Measurements from ENCODE around the gene ACBD6. TPM values are rescaled to one million over a fixed set of nuclear protein-coding genes. Genes with fewer than 3 reads are reported as not detected.

ACBD6 gene
- total and polyA plus RNA-seq, 4 donors = 34.9 to 76.1 (median 68.3) TPM

- H3K4me1 ChIP-seq (ENCODE audit: control insufficient read depth, insufficient read depth, low read length) = peaks cover 7% of the 10 kb centered on the region
- no peak for DNase-seq (ENCODE audit: low read depth in 4 of 6, low spot score in 6 of 6)
- no peak overlapping the region for H3K27ac ChIP-seq (ENCODE audit: low read depth, low read length)
- no peaks in the 10 kb centered on the region for H3K9me3 ChIP-seq (ENCODE audit: control insufficient read depth, insufficient read depth, low read length)
- 100% methylated on average over 1 of the region's 2 CpGs for WGBS (ENCODE audit: insufficient coverage)
- H3K27me3 ChIP-seq (ENCODE audit: control insufficient read depth, insufficient read depth, low read length) = no peaks in the 10 kb centered on the region
- peaks cover 24% of the 10 kb centered on the region for H3K36me3 ChIP-seq (ENCODE audit: control insufficient read depth, insufficient read depth, low read length)
- no peak overlapping the region for H3K4me3 ChIP-seq (ENCODE audit: low read depth, low read length)
These were observed 229.3 kb downstream of the ACBD6 start for GRCh38 chr1:180273066-180273465.

- peaks cover 24% of the 10 kb centered on the region for H3K36me3 ChIP-seq (ENCODE audit: control insufficient read depth, insufficient read depth, low read length)
- H3K4me1 ChIP-seq (ENCODE audit: control insufficient read depth, insufficient read depth, low read length) = peaks cover 10% of the 10 kb centered on the region
- no peaks in the 10 kb centered on the region for H3K9me3 ChIP-seq (ENCODE audit: control insufficient read depth, insufficient read depth, low read length)
- H3K27me3 ChIP-seq (ENCODE audit: control insufficient read depth, insufficient read depth, low read length) = no peaks in the 10 kb centered on the region
- 100% methylated on average over 1 of the region's 4 CpGs for WGBS (ENCODE audit: insufficient coverage)
- H3K4me3 ChIP-seq (ENCODE audit: low read depth, low read length) = no peak overlapping the region
- no peak for DNase-seq (ENCODE audit: low read depth in 4 of 6, low spot score in 6 of 6)
- H3K27ac ChIP-seq (ENCODE audit: low read depth, low read length) = no peak overlapping the region
These were observed 230.0 kb downstream of the ACBD6 start for GRCh38 chr1:180272395-180272794.

- H3K27ac ChIP-seq (ENCODE audit: low read depth, low read length) = no peak overlapping the region
- 71% methylated on average over 23 of the region's 23 CpGs for WGBS (ENCODE audit: insufficient coverage)
- H3K36me3 ChIP-seq (ENCODE audit: control insufficient read depth, insufficient read depth, low read length) = peaks cover 24% of the 10 kb centered on the region
- DNase-seq (ENCODE audit: low read depth in 4 of 6, low spot score in 6 of 6) = no peak
- H3K27me3 ChIP-seq (ENCODE audit: control insufficient read depth, insufficient read depth, low read length) = no peaks in the 10 kb centered on the region
- no peak overlapping the region for H3K4me3 ChIP-seq (ENCODE audit: low read depth, low read length)
- peaks cover 17% of the 10 kb centered on the region for H3K4me1 ChIP-seq (ENCODE audit: control insufficient read depth, insufficient read depth, low read length)
- no peaks in the 10 kb centered on the region for H3K9me3 ChIP-seq (ENCODE audit: control insufficient read depth, insufficient read depth, low read length)
These were observed 230.8 kb downstream of the ACBD6 start for GRCh38 chr1:180271272-180272255.

GRCh38 chr1:180270530-180271271, 231.7 kb downstream of the ACBD6 start:
- 80% methylated on average over 8 of the region's 8 CpGs for WGBS (ENCODE audit: insufficient coverage)
- H3K27ac ChIP-seq (ENCODE audit: low read depth, low read length) = no peak overlapping the region
- H3K36me3 ChIP-seq (ENCODE audit: control insufficient read depth, insufficient read depth, low read length) = peaks cover 24% of the 10 kb centered on the region
- H3K9me3 ChIP-seq (ENCODE audit: control insufficient read depth, insufficient read depth, low read length) = no peaks in the 10 kb centered on the region
- no peaks in the 10 kb centered on the region for H3K27me3 ChIP-seq (ENCODE audit: control insufficient read depth, insufficient read depth, low read length)
- no peak overlapping the region for H3K4me3 ChIP-seq (ENCODE audit: low read depth, low read length)
- peaks cover 23% of the 10 kb centered on the region for H3K4me1 ChIP-seq (ENCODE audit: control insufficient read depth, insufficient read depth, low read length)
- DNase-seq (ENCODE audit: low read depth in 4 of 6, low spot score in 6 of 6) = no peak

GRCh38 chr1:180269645-180270529, 232.5 kb downstream of the ACBD6 start:
- WGBS (ENCODE audit: insufficient coverage) = 73% methylated on average over 12 of the region's 14 CpGs
- Histone ChIP-seq H3K27ac (ENCODE audit: low read depth, low read length) (no peak overlapping the region), H3K4me1 (ENCODE audit: control insufficient read depth, insufficient read depth, low read length) (peaks cover 26% of the 10 kb centered on the region), H3K27me3 (ENCODE audit: control insufficient read depth, insufficient read depth, low read length) (no peaks in the 10 kb centered on the region), H3K36me3 (ENCODE audit: control insufficient read depth, insufficient read depth, low read length) (peaks cover 24% of the 10 kb centered on the region), H3K9me3 (ENCODE audit: control insufficient read depth, insufficient read depth, low read length) (no peaks in the 10 kb centered on the region), H3K4me3 (ENCODE audit: low read depth, low read length) (no peak overlapping the region)
- DNase-seq (ENCODE audit: low read depth in 4 of 6, low spot score in 6 of 6) = no peak

- Histone ChIP-seq H3K27ac (ENCODE audit: low read depth, low read length) (no peak overlapping the region), H3K4me1 (ENCODE audit: control insufficient read depth, insufficient read depth, low read length) (peaks cover 26% of the 10 kb centered on the region), H3K27me3 (ENCODE audit: control insufficient read depth, insufficient read depth, low read length) (no peaks in the 10 kb centered on the region), H3K36me3 (ENCODE audit: control insufficient read depth, insufficient read depth, low read length) (peaks cover 17% of the 10 kb centered on the region), H3K9me3 (ENCODE audit: control insufficient read depth, insufficient read depth, low read length) (no peaks in the 10 kb centered on the region), H3K4me3 (ENCODE audit: low read depth, low read length) (no peak overlapping the region)
- WGBS (ENCODE audit: insufficient coverage) = 26% methylated on average over 7 of the region's 9 CpGs
- peak in 1 of 6 donors; percentile 67 for DNase-seq (ENCODE audit: low read depth in 4 of 6, low spot score in 6 of 6)
These were observed 233.8 kb downstream of the ACBD6 start for GRCh38 chr1:180268556-180269075.

GRCh38 chr1:180267761-180268555, 234.4 kb downstream of the ACBD6 start:
- H3K4me3 ChIP-seq (ENCODE audit: low read depth, low read length) = no peak overlapping the region

GRCh38 chr1:180267211-180267561, 235.2 kb downstream of the ACBD6 start:
- WGBS (ENCODE audit: insufficient coverage) = 94% methylated on average over 12 of the region's 12 CpGs

More at GRCh38 chr1:180267761-180268555, 234.4 kb downstream of the ACBD6 start:
- peak in 1 of 6 donors; percentile 15 for DNase-seq (ENCODE audit: low read depth in 4 of 6, low spot score in 6 of 6)
- Histone ChIP-seq H3K27ac (ENCODE audit: low read depth, low read length) (no peak overlapping the region), H3K9me3 (ENCODE audit: control insufficient read depth, insufficient read depth, low read length) (no peaks in the 10 kb centered on the region), H3K4me1 (ENCODE audit: control insufficient read depth, insufficient read depth, low read length) (peaks cover 26% of the 10 kb centered on the region), H3K36me3 (ENCODE audit: control insufficient read depth, insufficient read depth, low read length) (peaks cover 14% of the 10 kb centered on the region), H3K27me3 (ENCODE audit: control insufficient read depth, insufficient read depth, low read length) (no peaks in the 10 kb centered on the region)
- 84% methylated on average over 5 of the region's 5 CpGs for WGBS (ENCODE audit: insufficient coverage)

More at GRCh38 chr1:180267211-180267561, 235.2 kb downstream of the ACBD6 start:
- no peak for DNase-seq (ENCODE audit: low read depth in 4 of 6, low spot score in 6 of 6)
- Histone ChIP-seq H3K27ac (ENCODE audit: low read depth, low read length) (no peak overlapping the region), H3K27me3 (ENCODE audit: control insufficient read depth, insufficient read depth, low read length) (no peaks in the 10 kb centered on the region), H3K4me1 (ENCODE audit: control insufficient read depth, insufficient read depth, low read length) (peaks cover 26% of the 10 kb centered on the region), H3K9me3 (ENCODE audit: control insufficient read depth, insufficient read depth, low read length) (no peaks in the 10 kb centered on the region), H3K4me3 (ENCODE audit: low read depth, low read length) (no peak overlapping the region), H3K36me3 (ENCODE audit: control insufficient read depth, insufficient read depth, low read length) (peaks cover 13% of the 10 kb centered on the region)
